Activated T-cell treated with anti-CD3 and anti-CD28 coated beads for 4 hours (primary cell): Measurements from ENCODE around the gene RHBDD2.
"Not testable (repeated sequence)": the region's sequence is repeated elsewhere in the genome, so short reads cannot be mapped to it uniquely, and the experiment has no call there.

ENCODE experiments used
- DNase-seq: peaks from one replicate; pipeline ENCODE4 v3.0.0-alpha.2; 2020

RHBDD2 gene

DNA sequence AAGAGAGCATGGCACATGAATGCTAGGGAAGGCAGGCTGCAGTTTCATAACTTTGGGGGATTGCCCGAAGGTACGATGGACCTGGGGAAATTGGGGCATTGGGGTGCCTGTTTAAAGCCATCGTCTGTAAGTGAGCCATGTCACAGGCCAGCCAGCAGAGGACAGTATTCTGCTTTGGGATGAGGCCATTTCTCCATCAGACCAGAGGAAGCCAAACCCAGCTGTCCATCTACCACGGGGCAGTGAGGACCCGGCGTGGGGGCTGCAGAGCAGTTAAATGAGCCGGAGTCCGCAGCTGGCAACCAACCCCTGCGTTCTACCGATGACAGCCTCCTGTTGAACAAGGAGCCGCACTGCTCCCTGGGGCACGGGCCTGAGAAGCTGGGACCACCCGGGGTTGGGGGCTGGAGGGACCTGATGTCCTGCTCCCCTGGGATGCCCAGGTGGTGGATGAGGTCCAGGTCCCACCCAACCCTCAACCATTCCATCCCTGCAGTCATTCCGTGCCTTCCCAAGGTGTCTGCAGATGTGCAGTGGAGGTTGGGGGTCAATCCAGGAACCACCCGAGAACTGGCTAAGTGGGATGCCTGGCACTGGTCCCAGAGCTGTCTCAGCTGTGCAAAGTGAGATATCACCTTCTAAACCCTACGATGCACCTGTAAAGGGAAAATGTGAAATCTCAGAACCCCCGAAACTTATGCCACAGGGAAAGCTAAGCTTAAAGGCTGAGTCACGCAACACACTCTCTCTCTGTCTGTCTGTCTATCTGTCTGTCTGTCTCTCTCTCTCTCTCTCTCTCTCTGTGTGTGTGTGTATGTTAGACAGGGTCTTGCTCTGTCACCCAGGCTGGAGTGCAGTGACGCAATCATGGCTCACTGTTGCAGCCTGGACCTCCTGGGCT is 12.1 kb upstream of the RHBDD2 start:
- DNase-seq = no peak

- no peak for DNase-seq
These were observed 11.5 kb upstream of the RHBDD2 start for GRCh38 chr7:75867390-75867717.

DNA sequence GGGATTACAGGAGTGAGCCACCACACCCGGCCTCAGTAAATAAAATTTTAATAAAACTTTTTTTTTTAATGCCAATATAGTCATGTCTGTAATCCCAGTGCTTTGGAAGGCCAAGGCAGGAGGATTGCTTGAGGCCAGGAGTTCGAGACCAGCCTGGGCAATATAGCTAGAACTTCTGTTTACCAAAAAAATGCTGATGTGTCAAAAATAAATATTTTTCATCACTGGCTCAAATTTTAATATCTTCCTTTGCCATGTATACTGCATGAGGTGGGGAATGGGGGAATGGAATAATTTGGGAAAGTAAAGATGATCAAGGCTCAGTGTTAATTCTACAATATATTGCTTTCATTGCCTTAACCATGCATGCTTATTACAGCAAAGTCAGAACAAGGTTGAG is 10.7 kb upstream of the RHBDD2 start:
- no peak for DNase-seq

GRCh38 chr7:75869776-75870379 is 9.0 kb upstream of the RHBDD2 start:
- no peak for DNase-seq

DNA sequence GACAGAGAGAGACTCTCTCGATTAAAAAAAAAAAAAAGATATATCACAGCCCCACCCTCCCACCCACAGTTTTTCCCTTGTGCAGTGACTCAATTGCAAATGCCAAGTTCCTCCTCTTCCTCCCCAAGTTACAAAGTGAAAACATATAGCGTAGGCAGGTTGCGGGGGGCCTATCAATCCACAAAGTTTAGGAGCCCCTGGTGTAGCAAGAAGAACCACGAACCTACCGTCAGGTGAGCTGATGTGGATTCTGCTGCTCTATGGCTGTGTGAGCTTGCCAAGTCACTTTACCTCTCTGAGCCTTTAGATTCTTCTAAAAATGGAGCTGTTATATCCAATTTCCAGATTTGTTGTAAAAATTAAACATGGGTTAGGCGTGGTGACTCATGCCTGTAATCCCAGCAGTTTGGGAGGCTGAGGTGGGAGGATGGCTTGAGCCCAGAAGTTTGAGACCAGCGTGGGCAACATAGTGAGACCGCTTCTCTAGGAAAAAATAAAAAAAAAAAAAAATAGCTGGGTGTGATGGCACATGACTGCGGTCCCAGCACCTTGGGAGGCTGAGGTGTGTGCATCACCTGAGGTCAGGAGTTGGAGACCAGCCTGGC is 8.2 kb upstream of the RHBDD2 start:
- no peak for DNase-seq

GRCh38 chr7:75872073-75872782 is 6.6 kb upstream of the RHBDD2 start:
- DNase-seq = no peak

DNA sequence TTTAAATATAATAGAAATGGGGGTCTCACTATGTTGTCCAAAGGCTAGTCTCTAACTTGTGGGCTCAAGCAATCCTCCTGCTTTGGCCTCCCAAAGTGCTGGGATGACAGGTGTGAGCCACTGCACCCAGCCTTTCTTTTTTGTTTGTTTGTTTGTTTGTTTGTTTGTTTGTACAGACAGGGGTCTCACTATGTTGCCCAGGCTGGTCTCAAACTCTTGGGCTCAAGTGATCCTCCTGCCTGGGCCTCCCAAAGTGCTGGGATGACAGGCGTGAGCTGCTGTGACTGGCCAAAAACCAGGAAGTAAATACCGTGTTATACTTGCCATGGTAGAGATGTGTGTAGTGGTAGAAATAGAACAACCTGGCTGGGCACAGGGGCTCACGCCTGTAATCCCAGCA is 4.7 kb upstream of the RHBDD2 start:
- not testable (repeated sequence) for DNase-seq

DNA sequence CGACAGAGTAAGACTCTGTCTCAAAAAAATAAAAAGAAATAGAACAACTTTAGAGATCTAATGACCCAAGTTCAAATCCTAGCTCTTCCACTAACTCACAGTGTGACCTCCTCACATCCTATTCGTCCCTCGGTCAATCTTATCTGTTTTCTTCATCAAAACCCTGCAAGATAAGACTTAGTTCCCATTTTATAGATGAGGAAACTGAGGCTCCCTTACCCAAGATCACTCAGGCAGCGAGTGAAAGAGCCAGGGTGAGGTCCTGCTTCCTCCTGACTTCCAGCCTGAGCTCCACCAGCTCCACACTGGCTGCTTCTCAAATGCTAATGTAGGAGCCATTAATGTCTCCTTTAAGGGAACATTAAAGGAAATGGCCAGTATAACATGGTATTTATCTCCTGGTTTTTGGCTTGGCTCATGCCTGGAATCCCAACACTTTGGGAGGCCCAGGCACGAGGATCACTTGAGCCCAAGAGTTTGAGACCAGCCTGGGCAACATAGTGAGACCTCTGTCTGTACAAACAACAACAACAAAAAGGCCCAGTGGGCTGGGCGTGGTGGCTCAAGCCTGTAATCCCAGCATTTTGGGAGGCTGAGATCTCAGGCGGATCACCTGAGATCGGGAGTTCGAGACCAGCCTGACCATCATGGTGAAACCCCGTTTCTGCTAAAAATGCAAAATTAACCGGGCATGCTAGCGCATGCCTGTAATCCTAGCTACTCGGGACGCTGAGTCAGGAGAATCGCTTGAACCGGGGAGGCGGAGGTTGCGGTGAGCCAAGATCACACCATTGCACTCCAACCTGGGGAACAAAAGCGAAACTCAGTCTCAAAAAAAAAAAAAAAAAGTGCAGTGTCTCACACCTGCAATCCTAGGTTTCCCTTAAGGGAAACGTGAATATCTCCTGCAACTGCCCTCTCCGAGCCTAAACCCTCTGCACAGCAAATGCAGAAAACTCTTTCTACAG is 3.4 kb upstream of the RHBDD2 start:
- no peak for DNase-seq

DNA sequence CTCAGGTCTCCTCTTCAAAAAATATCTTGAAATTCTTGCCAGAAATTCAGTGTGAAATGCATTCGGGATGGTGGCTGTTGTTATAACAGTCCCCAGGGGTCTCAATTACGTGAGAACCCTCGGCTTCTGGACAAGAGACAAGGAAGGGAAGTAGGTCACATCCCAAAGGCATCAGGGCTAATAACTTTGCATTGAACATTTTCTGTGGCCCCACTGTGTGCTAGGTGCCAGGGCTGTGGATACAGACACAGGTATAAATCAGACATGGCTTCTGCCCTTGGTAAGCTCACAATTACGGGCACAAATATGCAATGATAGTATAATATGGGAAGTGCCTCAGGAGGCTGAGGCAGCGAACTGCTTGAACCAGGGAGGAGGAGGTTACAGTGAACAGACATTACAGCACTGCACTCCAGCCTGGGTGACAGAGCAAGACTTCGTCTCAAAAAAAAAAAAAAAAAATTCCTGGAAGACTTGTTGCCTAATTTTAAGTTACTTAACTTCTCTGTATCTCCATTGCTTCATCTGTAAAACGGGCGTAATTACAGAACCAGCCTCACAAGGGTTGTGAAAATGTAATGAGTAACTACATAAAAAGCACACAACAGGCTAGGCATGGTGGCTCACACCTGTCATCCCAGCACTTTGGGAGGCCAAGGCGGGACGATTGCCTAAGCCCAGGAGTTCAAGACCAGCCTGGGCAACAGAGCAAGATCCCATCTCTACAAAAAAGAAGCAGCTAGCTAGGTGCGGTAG is 2.5 kb upstream of the RHBDD2 start:
- DNase-seq = no peak

DNA sequence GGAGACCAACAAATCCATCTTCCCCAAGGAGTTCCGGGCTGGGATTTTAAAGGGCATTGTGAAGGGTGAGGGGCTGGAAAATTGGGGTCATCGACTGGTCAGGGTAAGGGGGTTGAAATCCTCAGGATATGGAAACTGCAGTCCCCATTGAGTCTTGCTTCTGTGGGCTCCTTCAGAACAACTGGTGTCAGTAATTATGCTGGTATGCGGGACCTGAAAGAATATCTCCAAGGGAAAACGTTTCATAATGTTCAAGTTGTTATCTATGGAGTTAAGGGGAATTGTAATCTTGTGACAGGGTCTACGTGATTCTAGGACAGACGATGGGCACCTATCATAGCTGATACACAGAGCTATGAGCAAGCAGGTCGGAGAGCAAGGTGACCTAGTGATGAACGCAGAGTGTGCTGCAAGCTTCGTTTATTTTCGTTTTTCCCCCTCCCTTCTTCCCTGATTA is 494 bp upstream of the RHBDD2 start:
- DNase-seq = no peak

DNA sequence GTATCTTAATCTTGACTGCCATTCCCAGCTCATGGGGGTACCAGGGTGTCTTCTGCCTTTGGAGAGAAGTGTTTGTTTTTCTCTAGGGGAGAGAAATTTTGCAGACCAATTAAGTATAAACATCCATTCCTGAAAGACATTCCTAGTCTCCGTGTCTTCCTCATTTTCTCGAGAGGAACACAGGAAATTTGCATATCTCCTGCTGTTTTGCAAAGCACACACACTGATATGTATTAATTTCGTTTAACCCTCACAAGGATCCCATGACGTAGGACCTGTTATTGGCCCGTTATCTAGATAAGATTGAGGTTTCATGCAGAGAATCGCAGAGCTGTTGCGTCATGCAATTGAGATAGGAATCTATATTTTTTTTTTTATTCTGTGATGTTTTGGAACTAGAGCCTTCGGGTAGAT is 944 bp downstream of the RHBDD2 start:
- DNase-seq = no peak

- DNase-seq = no peak
These were observed 1.4 kb downstream of the RHBDD2 start for GRCh38 chr7:75880242-75880641.

- DNase-seq = no peak
These were observed 2.7 kb downstream of the RHBDD2 start for GRCh38 chr7:75881436-75882095.

DNA sequence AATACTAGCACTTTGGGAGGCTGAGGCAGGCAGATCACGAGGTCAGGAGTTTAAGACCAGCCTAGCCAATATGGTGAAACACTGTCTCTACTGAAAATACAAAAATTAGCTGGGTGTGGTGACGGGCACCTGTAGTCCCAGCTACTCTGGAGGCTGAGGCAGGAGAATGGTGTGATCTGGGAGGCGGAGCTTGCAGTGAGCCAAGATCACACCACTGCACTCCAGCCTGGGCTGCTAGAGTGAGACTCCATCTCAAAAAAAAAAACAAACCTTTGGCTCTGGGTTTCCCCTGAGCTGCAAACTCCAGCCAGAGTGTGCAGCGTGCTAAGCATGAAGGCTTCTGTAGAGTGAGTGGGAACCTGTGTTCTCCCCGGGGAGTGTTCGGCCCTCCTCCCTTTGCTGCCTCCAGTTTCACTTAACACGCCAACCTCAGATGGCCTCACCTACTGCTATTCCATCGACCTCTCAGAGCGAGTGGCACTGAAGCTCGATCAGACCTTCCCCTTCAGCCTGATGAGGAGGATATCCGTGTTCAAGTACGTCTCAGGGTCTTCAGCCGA is 4.5 kb downstream of the RHBDD2 start:
- not testable (repeated sequence) for DNase-seq

DNA sequence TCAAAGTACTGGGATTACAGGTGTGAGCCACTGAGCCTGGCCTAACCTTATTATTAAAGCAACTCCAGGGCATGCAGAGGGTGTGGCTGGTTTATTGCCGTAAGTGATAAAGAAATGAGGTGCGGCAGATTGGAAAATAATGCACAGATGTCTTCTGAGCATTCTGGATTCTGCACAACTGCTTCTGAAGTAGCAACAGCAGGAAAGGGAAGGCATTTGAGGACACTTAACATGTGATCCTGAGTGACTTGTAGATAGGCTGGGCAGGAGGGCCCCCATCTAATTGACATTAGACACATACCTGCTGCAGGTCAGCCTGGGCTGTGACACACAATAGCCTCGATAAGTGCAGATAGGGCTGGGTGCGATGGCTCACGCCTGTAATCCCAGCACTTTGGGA is 5.6 kb downstream of the RHBDD2 start:
- DNase-seq = no peak

GRCh38 chr7:75885036-75885435 is 6.2 kb downstream of the RHBDD2 start:
- no peak for DNase-seq

DNA sequence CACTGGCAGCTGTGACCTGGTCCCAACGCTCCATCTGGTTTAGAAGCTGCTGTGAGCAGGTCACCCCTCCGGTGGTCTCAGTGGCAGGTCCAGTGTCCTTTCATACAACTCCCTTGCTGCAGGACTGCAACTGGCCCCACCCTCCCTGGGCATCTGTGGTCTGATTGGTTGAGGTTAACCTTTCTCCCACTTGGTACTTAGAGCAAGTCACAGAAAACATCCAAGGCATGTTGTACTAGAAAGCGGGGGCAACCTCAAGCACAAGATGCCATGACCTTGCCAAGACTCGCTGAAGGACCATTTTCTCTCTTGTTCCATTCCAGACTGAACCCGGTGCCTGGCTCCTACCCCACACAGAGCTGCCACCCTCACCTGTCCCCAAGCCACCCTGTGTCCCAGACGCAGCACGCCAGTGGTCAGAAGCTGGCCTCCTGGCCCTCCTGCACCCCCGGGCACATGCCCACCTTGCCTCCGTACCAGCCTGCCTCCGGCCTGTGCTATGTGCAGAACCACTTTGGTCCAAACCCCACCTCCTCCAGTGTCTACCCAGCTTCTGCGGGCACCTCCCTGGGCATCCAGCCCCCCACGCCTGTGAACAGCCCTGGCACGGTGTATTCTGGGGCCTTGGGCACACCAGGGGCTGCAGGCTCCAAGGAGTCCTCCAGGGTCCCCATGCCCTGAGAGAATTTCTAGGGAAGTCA is 9.0 kb downstream of the RHBDD2 start:
- DNase-seq = no peak

GRCh38 chr7:75888464-75889222 is 9.8 kb downstream of the RHBDD2 start:
- no peak for DNase-seq

- DNase-seq = no peak
These were observed 10.5 kb downstream of the RHBDD2 start for GRCh38 chr7:75889223-75889825.
